A673 (cell line): ENCODE data around the gene COL5A1.

ENCODE experiments used
- EZH2 ChIP-seq: fragments of 200-600 bp; sonication (generic); IDR thresholded peaks from 2 replicates; pipeline ENCODE4 v1.6.1; 2017; ENCODE audit warnings: borderline replicate concordance, low read depth, mild to moderate bottlenecking, mixed read lengths, antibody characterized with exemption, low read length; ENCODE audit not compliant: poor library complexity, severe bottlenecking
- TF ChIP-seq, protein P1 (sequence below): fragments of 300-800, 200-600 bp; sonication (generic); conservative IDR thresholded peaks from 2 replicates; pipeline ENCODE4 v1.5.1; 2017; ENCODE audit warnings: low read depth, mild to moderate bottlenecking, antibody characterized with exemption, low read length, moderate library complexity, mixed read lengths

DNA sequence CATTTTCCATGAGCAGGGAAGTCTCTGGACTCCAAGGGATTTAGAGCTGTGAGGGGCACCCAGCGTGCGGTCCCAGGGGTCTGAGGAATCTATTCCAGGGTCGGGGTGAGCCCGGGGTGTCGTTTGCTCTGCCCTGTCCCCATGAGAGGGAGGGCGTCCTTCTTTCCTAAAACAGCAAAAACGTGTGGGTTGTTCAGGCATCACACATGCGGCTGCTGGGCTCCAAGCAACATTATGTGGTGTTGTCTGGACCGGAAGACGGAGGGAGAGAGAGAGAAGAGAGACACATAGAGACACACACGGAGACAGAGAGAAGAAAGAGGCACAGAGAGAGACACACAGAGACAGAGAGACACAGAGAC is 42.7 kb upstream of the COL5A1 start:
- TF ChIP-seq, protein P1, sequence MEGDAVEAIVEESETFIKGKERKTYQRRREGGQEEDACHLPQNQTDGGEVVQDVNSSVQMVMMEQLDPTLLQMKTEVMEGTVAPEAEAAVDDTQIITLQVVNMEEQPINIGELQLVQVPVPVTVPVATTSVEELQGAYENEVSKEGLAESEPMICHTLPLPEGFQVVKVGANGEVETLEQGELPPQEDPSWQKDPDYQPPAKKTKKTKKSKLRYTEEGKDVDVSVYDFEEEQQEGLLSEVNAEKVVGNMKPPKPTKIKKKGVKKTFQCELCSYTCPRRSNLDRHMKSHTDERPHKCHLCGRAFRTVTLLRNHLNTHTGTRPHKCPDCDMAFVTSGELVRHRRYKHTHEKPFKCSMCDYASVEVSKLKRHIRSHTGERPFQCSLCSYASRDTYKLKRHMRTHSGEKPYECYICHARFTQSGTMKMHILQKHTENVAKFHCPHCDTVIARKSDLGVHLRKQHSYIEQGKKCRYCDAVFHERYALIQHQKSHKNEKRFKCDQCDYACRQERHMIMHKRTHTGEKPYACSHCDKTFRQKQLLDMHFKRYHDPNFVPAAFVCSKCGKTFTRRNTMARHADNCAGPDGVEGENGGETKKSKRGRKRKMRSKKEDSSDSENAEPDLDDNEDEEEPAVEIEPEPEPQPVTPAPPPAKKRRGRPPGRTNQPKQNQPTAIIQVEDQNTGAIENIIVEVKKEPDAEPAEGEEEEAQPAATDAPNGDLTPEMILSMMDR = no peak
- no peak for TF ChIP-seq EZH2
